Measurements from ENCODE around the gene SAMD4B. TPM values are rescaled to one million over a fixed set of nuclear protein-coding genes. Genes with fewer than 3 reads are reported as not detected.
"Not testable (repeated sequence)": the region's sequence is repeated elsewhere in the genome, so short reads cannot be mapped to it uniquely, and the experiment has no call there.

Gene SAMD4B
- total RNA-seq, 1 experiment from 2014 or later: 64.2 TPM

DNA sequence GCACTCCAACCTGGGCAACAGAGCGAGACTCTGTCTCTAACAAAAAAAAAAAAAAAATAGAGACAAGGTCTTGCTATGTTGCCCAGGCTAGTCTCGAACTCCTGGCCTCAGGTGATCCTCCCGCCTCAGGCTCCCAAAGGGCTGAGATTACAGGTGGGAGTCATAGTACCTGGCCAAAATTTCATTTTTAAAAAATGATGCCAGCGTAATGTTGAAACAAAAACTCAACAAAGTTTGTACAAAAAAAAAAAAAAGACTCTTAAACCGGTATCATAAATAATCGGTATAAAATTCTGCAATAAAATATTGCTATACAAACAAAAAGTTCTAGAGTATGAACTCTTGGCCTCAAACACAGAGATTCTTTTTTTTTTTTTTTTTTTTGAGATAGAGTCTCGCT lies 9.9 kb upstream of the SAMD4B start:
- DNase-seq (ENCODE audit: low spot score): no peak
- in situ Hi-C loops (cut with HindIII; ENCODE audit: low sequenced_read_pairs): no loop called here

DNA sequence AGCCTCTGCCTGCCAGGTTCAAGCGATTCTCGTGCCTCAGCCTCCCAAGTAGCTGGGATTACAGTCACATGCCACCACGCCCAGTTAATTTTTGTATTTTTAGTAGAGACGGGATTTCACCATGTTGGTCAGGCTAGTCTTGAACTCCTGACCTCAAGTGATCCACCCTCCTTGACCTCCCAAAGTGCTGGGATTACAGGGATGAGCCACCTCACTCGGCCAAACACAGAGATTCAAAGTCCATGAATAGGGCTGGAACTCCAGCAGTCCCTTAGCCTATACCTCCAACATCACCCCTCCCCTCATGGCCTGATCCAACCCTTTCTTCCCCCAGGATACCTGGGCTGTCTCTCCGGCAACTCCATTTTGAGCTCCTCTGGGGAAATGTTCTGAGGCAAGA lies 9.5 kb upstream of the SAMD4B start:
- DNase-seq (ENCODE audit: low spot score); in situ Hi-C loops (cut with HindIII; ENCODE audit: low sequenced_read_pairs): not testable (repeated sequence)

DNA sequence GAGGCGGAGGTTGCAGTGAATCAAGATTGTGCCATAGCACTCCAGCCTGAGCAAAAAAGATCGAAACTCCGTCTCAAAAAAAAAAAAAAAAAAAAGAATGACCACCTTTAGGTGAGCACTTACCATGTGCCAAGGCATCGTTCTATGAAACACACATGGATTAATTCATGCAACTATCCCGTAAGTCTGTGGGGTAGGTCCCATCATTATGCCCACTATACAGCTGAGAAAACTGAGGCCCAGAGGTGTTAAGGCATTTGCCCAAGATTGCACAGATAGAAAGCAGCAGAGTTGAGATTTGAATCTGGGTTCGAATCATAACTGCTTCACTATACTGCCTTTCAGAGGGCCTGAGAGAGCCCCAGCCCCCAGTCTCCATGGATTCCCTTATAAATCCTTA lies 8.7 kb upstream of the SAMD4B start:
- DNase-seq (ENCODE audit: low spot score): no peak
- in situ Hi-C loops (cut with HindIII; ENCODE audit: low sequenced_read_pairs): no loop called here

DNA sequence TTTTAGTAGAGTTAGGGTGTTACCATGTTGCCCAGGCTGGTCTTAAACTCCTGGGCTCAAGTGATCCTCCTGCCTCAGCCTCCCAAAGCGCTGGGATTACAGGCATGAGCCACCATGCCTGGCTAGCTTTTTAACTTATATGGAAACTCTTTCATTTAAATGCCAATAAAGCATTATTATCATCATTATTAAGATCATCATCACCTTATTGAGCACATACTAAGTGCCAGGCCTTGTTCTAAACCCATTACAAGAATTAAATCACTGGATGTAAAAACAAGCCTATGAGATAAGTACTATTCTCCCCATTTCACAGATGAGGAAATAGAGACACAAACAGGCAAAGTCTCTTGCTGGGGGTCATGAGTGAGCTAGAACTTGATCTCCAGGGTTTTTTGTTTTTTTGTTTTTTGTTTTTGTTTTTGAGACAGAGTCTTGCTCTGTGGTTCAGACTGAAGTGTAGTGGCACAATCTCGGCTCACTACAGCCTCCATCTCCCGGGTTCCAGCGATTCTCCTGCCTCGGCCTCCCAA lies 7.7 kb upstream of the SAMD4B start:
- in situ Hi-C loops (cut with HindIII; ENCODE audit: low sequenced_read_pairs): no loop called here
- DNase-seq (ENCODE audit: low spot score): no peak

DNA sequence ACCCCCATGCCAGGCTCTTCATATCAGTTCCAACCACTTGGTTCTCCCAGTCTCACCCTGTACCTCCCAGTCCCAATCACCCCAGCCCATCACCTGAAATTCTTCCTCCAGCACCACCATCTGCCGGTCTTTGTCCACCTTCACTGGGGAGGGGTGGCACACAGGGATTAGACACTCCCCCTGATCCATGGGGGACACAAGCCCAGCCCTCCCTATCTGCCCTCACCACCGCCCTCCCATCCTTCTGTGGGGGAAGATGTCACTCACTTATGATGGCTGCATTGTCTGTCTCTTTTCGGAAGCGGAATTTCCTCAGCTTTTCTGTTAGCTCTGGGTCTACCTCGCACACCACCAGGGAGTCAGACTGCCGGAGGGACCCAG lies 7.1 kb upstream of the SAMD4B start:
- in situ Hi-C loops (cut with HindIII; ENCODE audit: low sequenced_read_pairs): no loop called here
- DNase-seq (ENCODE audit: low spot score): no peak

DNA sequence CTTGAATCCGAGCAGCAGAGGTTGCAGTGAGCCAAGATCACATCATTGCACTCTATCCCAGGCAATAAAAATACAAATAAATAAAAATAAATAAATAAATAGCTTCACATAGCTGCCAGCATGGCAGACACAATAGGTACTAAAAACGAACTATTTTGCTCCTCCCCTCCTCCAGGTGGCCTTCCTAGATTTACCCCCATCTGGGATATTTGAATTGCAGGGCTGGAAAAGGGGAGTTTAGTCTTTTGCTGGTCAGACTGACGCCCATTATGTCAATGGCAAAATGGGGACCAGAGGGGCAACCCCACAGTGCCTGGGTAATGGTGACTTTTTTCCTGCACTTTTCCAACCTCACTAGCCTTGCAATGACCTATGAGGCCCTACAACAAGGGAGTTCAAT lies 5.7 kb upstream of the SAMD4B start:
- in situ Hi-C loops (cut with HindIII; ENCODE audit: low sequenced_read_pairs): no loop called here
- DNase-seq (ENCODE audit: low spot score): no peak

DNA sequence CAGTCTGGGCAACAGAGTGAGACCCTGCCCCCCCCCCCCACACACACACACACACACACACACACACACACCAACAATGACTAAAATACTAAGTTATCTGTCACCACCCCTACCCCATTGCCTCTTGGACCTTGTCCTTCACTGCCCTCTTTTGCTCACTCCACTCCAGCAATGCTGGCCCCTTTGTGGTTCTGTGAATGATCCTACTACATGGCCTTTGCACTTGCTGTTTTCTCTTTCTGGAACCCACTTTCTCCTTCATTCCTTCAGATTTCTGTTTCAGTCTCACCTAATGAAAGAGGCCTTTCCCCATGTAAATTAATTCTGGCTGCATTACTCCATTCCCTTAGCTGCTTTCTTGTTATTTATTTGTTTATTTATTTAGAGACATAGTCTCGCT lies 2.5 kb upstream of the SAMD4B start:
- DNase-seq (ENCODE audit: low spot score): no peak
- in situ Hi-C loops (cut with HindIII; ENCODE audit: low sequenced_read_pairs): no loop called here

DNA sequence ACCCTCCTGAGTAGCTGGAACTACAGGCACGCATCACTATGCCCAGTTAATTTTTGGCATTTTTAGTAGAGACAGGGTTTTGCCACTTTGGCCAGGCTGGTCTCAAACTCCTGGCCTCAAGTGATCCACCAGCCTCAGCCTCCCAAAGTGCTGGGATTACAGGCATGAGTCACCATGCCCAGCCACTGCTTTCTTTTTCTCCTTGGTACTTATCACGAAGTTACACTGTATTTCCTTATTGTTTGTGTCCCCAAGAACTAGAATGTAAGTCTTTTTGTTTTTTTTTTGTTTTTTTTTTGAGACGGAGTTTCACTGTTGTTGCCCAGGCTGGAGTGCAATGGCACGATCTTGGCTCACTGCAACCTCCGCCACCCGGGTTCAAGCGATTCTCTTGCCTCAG lies 2.1 kb upstream of the SAMD4B start:
- in situ Hi-C loops (cut with HindIII; ENCODE audit: low sequenced_read_pairs); DNase-seq (ENCODE audit: low spot score): not testable (repeated sequence)

DNA sequence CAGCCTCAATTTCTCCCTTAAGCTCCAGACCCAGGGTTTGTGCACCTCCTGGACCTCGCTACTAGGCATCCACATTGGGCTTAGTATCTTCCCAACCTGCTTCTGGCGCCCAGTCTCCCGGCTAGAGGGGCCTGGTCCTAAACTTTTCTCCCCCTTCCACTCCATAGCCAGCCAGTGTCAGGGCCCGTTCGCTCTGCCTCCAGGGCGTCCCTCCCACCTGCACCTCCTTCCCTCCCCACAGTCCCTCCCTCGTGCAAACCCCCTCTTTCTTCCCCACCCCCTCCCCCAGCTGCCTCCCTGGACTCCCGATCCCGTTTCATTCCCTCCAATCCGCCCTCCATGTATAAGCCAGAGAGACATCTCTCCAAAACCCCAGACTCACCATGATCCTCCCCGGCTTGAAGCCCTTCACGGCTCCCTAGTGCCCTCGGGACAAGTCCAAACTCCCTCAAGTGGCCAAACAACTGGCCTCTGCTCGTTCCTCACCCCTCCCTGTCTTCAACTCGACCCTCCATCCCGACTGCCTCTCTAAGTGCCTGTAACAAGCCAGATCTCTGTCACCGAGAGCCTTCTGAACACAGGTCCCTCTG lies 997 bp upstream of the SAMD4B start:
- no peak for DNase-seq (ENCODE audit: low spot score)
- in situ Hi-C loops (cut with HindIII; ENCODE audit: low sequenced_read_pairs): no loop called here

DNA sequence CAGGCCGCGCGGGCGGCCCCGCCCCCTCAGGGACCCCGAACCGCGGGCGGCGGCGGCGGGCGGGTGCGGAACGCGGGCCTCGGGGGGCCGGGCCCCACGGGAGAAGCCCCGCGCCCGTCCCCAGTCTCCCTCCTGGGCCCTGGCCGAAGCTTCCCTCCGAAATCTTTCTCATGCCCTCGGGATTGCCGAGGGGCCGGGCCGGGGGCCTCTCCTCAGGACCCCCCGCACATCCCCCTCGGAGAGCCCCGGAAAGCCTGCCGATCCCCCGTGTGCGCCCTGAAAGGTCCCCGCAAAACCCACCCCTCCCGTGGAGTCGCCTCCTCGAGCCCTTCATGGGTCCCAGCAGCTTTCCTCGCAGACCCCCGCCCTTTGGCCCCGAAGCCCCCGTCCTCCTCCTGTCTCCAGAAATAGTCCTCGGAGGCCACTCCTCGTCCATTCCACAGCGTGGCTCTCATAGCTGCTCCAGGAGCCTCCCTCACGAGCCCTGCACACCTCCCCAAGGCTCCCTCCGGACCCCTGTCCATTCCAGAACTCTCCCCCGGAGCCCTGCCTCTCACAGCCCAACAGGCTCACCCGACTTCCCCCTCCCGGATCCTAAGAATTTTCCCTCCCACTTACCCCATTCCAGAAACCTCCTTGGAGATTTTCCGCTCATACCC lies 555 bp downstream of the SAMD4B start:
- DNase-seq (ENCODE audit: low spot score): no peak
- in situ Hi-C loops (cut with HindIII; ENCODE audit: low sequenced_read_pairs): no loop called here

DNA sequence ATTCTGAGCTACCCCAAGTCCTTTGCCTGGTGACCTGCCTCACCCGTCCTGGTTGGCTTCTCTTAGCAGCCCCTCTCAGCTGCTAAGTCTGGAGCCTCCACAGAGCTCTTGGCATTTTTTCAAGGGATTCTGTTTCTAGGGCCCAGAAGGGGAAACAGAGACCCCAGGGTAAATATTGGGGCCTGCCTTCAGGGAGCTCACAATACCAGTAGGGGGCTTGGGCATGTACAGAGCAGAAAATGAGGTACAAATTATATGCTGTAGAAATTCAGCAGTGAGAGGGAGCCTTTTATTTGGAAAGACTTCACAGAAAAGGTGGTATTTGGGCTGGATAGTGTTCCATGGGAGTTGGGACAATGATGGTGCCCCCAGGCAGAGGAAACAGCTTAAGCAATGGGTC lies 3.7 kb downstream of the SAMD4B start:
- in situ Hi-C loops (cut with HindIII; ENCODE audit: low sequenced_read_pairs): no loop called here
- DNase-seq (ENCODE audit: low spot score): no peak

DNA sequence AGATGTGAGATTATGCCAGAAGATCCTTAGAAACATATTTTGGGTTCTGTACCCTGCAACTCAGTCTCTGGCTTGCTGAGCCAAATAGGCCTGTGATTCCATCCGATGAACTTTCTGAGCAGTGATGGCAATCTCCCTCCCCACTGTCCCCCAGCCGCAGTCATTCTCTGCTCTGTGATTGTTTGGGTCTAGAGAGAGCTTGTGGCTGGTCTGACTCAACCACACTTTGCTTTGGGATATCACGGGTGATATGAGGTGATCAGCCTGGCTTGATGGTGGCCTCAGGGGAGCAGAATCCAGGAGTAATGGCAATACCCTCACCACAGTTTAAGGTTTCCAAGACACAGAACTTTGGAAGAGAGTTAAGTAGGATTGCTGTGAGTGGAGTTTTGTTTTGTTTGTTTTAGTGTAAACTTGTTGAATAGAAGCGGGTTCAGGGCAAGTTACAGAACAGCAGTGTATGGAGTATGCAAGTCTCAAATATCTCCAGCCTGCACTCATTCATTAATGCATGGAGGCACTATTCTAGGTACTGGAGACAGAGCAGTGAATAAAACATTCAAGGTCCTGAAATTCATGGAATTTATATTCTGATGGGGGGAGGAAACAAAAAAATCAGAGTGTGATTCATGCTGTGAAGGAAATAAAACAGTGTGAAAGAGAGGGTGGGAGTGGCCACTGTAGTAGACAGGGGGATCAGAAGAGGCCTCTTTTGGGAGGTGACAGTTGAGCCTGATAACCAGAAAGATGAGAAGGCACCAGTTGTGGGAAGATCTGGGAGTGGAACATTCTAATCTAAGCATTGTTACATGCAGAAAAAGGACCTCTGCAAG lies 5.3 kb downstream of the SAMD4B start:
- DNase-seq (ENCODE audit: low spot score): no peak
- in situ Hi-C loops (cut with HindIII; ENCODE audit: low sequenced_read_pairs): no loop called here

DNA sequence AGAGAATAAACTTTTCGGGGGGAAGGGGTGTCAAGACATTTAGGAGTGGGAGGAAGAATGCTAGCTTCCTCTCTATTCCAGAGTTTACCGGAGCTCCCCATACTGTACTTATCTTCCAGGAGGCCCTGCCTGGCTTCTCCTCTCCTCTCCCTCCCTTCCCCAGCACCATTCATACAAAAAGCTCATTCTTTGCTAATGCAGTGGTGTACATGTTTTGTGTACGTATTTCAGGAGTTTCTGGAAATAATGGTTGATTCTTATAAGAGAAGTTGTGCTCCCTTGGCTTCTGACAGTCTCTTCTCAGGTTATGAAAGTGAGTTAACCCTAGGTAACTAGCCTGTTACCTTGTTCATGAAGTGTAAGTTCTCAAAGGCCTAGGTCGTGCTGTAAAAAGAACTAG lies 7.1 kb downstream of the SAMD4B start:
- in situ Hi-C loops (cut with HindIII; ENCODE audit: low sequenced_read_pairs): no loop called here
- no peak for DNase-seq (ENCODE audit: low spot score)

DNA sequence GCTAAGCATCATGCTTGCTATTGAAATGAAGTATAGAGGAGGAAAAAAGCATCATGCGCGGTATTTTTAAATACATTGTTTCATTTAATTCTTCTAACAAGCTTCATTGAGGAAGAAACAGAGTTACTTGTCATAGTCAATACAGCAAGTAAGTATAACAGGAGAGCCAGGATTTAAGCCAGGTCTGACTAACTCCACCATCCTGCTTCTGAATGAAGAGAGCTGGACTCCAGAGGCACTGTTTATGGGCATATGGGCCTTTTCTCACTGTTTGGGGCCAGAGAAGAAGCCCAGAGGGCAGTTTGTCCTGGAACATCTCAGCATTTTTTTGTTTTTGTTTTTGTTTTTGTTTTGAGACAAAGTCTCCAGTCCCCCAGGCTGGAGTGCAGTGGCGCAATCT lies 7.9 kb downstream of the SAMD4B start:
- DNase-seq (ENCODE audit: low spot score): no peak
- in situ Hi-C loops (cut with HindIII; ENCODE audit: low sequenced_read_pairs): no loop called here

DNA sequence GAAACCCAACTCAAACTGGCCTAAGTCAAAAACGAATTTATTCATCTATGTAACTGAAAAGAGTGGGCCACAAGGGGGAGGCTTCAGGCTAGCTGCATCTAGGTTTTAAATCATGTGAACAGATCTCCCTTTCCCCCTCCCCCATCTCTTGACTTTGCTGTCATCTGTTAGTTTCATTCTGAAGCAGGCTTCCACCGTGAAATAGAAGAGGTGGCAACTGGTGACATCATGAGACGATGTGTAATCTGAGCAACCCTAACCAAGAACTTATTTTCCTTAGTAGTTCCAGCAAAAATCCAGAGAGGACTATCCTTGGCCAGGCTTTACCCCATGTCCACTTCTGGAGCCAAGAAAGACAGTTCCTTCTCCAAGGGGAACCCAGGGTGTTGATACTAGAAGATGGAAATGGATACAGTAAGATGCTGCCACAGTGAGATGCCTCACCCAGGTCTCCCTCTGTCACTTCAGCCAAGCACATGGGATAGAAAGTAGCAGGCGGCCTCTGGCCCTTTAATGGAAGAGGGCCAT lies 9.4 kb downstream of the SAMD4B start:
- DNase-seq (ENCODE audit: low spot score): no peak
- in situ Hi-C loops (cut with HindIII; ENCODE audit: low sequenced_read_pairs): no loop called here

DNA sequence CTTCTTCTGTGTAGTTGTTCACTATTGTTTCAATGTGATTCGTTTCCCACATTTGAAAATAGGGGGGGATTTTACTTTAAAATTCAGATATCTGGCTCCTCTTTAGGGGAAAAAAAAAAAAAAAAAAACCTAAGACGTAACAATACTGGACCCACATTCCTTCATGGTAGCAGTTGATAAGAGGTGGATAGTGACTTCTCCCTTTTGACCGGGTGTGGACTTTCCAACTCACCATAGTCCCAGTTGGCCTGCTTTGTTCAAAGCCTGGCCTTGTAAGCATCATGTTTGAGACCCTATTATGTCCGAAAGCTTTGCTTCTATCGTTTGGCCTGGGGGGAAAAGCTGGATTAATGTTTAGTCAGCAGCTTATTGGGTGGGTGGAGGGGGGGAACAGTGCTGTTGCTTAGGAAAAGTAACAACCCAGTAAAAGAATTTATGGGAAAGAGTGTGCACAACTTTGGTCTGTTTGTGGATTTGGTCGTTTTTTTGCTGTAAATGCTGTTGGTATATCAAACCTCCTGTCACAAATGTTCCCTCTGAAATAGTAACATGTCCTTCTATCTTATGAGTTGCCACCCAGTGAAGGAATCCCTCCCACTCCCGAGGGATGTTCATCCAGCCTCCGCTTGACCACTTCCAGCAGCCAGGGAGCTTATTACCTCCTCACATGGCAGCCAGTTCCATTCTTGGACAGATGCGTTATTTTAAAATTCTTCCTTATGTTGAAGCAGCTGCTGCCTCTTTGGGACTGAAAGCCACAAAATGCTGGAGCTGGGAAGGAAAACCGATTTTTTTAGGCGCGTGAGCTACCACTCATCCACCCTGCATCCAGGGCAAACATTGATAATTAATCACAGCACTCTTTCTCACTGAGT lies 10.4 kb downstream of the SAMD4B start:
- DNase-seq (ENCODE audit: low spot score): no peak
- in situ Hi-C loops (cut with HindIII; ENCODE audit: low sequenced_read_pairs): no loop called here

DNA sequence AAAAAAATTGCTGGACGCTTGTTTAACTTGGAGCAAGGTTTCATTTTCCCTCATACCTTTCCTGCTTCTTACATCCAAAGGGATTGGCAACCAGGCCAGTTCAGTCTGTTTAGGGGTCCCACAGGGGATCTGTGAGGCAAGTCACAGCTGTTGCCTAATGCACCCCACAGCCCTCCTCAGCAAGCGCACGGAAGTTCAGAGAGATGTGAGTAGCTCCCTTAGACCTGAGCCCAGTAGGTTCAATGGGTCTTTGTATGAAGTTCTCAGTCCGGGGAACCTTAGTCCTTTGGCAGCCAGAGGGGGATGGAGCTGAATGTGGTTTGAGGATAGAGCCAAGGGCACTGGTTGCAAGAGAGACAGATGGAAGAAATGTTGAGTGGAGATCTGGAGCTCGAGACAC lies 13.0 kb downstream of the SAMD4B start:
- in situ Hi-C loops (cut with HindIII; ENCODE audit: low sequenced_read_pairs): no loop called here
- no peak for DNase-seq (ENCODE audit: low spot score)

DNA sequence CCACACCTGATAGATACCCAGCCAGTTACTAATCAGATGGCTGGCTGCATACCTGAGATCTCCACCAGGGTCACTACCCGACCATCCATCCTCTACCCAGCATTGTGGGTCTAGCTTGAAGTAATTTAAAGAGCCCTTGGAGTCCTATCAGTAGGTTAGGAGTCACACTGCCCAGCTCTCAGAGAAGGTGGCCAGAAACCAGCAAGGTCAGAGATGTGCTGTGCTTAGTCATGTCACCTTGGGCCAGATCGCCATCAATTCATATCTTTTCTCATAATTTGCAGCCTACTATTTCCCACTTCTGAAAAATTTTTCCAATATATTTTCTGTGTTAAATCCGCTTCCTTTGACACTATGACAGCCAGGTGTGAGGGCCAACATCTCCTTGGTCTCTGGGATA lies 13.9 kb downstream of the SAMD4B start:
- DNase-seq (ENCODE audit: low spot score): no peak
- in situ Hi-C loops (cut with HindIII; ENCODE audit: low sequenced_read_pairs): no loop called here

DNA sequence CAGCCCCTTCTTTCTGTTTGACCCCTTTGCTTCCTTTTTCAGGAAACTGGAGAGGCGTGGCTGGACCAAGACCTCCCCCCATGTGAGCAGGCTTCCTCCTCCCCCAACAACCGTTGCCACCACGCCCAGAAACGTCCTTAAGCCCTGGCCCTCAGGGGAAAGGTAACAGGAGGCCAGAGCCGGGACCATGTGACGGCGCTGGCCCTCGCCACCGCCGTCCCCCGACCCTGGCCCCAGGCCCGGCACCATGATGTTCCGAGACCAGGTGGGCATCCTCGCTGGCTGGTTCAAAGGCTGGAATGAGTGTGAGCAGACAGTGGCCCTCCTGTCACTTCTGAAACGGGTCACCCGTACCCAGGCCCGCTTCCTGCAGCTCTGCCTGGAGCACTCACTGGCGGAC lies 14.4 kb downstream of the SAMD4B start:
- no peak for DNase-seq (ENCODE audit: low spot score)
- in situ Hi-C loops (cut with HindIII; ENCODE audit: low sequenced_read_pairs): no loop called here

Measured in G401 (cell line).